CD1c-positive myeloid dendritic cell (primary cell): ENCODE measurements around the gene GLP2R.
A peak's percentile ranks its signal among the peaks of the same experiment; 100 is the strongest.
"Not testable (repeated sequence)": the region's sequence is repeated elsewhere in the genome, so short reads cannot be mapped to it uniquely, and the experiment has no call there.

Experiments used
- DNase-seq: peaks from one replicate; pipeline ENCODE4 v3.0.0-alpha.2; 2016; ENCODE audit errors: extremely low spot score

Gene GLP2R

GRCh38 chr17:9899280-9900043, 73.7 kb downstream of the GLP2R start:
- DNase-seq = no peak

- no peak for DNase-seq
Observed at GRCh38 chr17:9900044-9900594, 74.4 kb downstream of the GLP2R start.

GRCh38 chr17:9900784-9901183, 75.1 kb downstream of the GLP2R start:
- no peak for DNase-seq

- DNase-seq = no peak
Observed at GRCh38 chr17:9902120-9902519, 76.4 kb downstream of the GLP2R start.

GRCh38 chr17:9904277-9905077, 78.8 kb downstream of the GLP2R start:
- no peak for DNase-seq

GRCh38 chr17:9905078-9905415, 79.3 kb downstream of the GLP2R start, which contains the start of gene RCVRN:
TSS of gene RCVRN (minus strand) at chr17:9905271. CDS start at chr17:9905180, 91 bp downstream.
- DNase-seq = no peak

GRCh38 chr17:9905902-9906301, 80.2 kb downstream of the GLP2R start:
- DNase-seq = peak; percentile 39

GRCh38 chr17:9906616-9907015, 80.9 kb downstream of the GLP2R start:
- no peak for DNase-seq

GRCh38 chr17:9907131-9907530, 81.4 kb downstream of the GLP2R start:
- DNase-seq = no peak

- DNase-seq = no peak
Observed at GRCh38 chr17:9907883-9908648, 82.3 kb downstream of the GLP2R start.

- DNase-seq = no peak
Observed at GRCh38 chr17:9908649-9909042, 82.9 kb downstream of the GLP2R start.

GRCh38 chr17:9911089-9911488, 85.4 kb downstream of the GLP2R start:
- DNase-seq = no peak

- no peak for DNase-seq
Observed at GRCh38 chr17:9912121-9913099, 86.7 kb downstream of the GLP2R start.

GRCh38 chr17:9913476-9913875, 87.8 kb downstream of the GLP2R start:
- DNase-seq = no peak

GRCh38 chr17:9916108-9916507, 90.4 kb downstream of the GLP2R start:
- DNase-seq = no peak

- DNase-seq = no peak
Observed at GRCh38 chr17:9917131-9917530, 91.4 kb downstream of the GLP2R start.

GRCh38 chr17:9917801-9918200, 92.1 kb downstream of the GLP2R start:
- DNase-seq = no peak

- DNase-seq = no peak
Observed at GRCh38 chr17:9918352-9918751, 92.6 kb downstream of the GLP2R start.

- DNase-seq = no peak
Observed at GRCh38 chr17:9918804-9919352, 93.2 kb downstream of the GLP2R start.

- DNase-seq = not testable (repeated sequence)
Observed at GRCh38 chr17:9921216-9921615, 95.5 kb downstream of the GLP2R start.
